ENCODE measurements around the gene NPAS2. TPM values are rescaled to one million over a fixed set of nuclear protein-coding genes. Genes with fewer than 3 reads are reported as not detected.

NPAS2 gene
- total and polyA plus RNA-seq, 2 of the 8 experiments (the other 6 are each of a cell fraction or from before 2014, with no cell fraction given) = 1.8 to 1.9 TPM

DNA sequence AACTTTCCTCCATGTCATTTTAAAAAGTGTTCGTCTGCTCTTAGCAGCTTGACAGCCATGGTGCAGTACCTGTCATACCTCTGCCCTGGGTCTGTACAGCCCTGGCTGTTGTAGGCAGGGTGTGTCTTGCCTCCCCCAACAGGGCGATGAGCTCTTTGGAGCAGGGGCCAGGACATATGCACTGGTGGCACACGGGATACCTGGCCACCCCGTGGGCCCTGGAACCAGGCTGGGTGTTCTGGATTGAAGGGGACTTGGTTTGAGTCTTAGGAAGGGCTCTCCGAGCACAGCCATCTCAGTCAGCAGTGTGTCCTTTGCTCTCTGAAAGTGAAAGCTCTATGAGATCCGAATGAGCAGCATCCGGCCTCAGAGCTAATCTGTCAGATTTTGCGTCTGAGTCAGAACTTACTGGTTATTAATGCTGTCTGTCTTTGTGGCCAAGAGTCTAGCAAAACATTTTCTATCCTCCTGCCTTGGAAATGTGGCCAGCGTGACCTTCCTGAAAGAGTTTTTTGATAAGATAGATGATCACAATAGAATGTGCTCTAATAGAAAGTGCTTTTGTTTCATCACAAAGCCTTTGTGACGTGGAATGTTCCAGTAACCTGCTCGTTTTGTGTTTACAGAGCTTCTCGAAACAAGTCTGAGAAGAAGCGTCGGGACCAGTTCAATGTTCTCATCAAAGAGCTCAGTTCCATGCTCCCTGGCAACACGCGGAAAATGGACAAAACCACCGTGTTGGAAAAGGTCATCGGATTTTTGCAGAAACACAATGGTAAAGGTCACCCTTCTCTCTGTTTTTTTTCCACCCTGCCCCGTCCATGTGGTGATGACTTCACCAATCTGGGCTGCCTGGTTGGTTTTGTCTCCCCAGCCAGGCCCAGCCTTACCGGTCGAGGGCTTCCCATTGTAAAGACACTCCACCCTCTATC lies 104.8 kb downstream of the NPAS2 start:
- Histone ChIP-seq H2AK5ac (ENCODE audit: low read depth, low read length) (no peak overlapping the region), H3K9me3 (ENCODE audit: insufficient read depth in 2 of 2, low read depth in 1 of 2, low read length in 1 of 2) (no peaks in the 10 kb centered on the region), H3K4me1 (replicated peaks in 1 of 4; ENCODE audit: control insufficient read depth in 3 of 4, insufficient read depth in 4 of 4, low read length in 3 of 4) (no peaks in the 10 kb centered on the region), H3K4me3 (ENCODE audit: extremely low read depth in 1 of 4, insufficient read depth in 2 of 4, low read depth in 3 of 4, low read length in 4 of 4) (no peak overlapping the region), H3K9ac (replicated peaks in 1 of 4; ENCODE audit: extremely low read depth in 1 of 4, low read depth in 3 of 4, low read length in 3 of 4) (no peak overlapping the region; a peak in 1 of 7 replicates), H3K14ac (ENCODE audit: insufficient read length) (no peak overlapping the region), H3K56ac (replicated peaks; ENCODE audit: insufficient read length, low read depth, low read length) (no peak overlapping the region), H3K23ac (ENCODE audit: insufficient read length) (no peak overlapping the region), H4K20me1 (replicated peaks in 1 of 2; ENCODE audit: control insufficient read depth in 1 of 2, insufficient read depth in 2 of 2, low read length in 2 of 2) (peaks cover 0 to 1% of the 10 kb centered on the region in 2 experiments), H2AFZ (ENCODE audit: low read length) (no peak overlapping the region), H2BK5ac (ENCODE audit: low read depth, low read length) (no peak overlapping the region), H3K79me1 (ENCODE audit: low read depth, low read length) (no peaks in the 10 kb centered on the region), H3K4me2 (ENCODE audit: insufficient read depth in 1 of 2, low read depth in 2 of 2, low read length in 2 of 2) (no peak overlapping the region), H2BK12ac (ENCODE audit: low read depth, low read length) (no peak overlapping the region), H2BK15ac (ENCODE audit: low read length) (no peak overlapping the region), H3K4ac (replicated peaks; ENCODE audit: insufficient read length, low read depth, low read length) (no peak overlapping the region), H3K18ac (ENCODE audit: extremely low read depth, low read length) (no peak overlapping the region), H3K27ac (ENCODE audit: low read depth, low read length) (no peak overlapping the region), H3K36me3 (ENCODE audit: control insufficient read depth in 2 of 4, insufficient read depth in 4 of 4, low read length in 3 of 4) (no peaks in the 10 kb centered on the region), H2BK20ac (ENCODE audit: low read length) (no peak overlapping the region), H3K23me2 (ENCODE audit: low read depth, low read length) (no peaks in the 10 kb centered on the region), H4K91ac (replicated peaks; ENCODE audit: insufficient read length, low read length) (no peak overlapping the region), H3K79me2 (ENCODE audit: control insufficient read depth in 1 of 2, insufficient read depth in 2 of 2, low read length in 2 of 2) (no peaks in the 10 kb centered on the region), H3K27me3 (replicated peaks in 1 of 4; ENCODE audit: control insufficient read depth in 3 of 4, extremely low read depth in 1 of 4, insufficient read depth in 3 of 4, low read length in 3 of 4) (no peaks in the 10 kb centered on the region), H4K5ac (ENCODE audit: insufficient read length, low read depth, low read length) (no peak overlapping the region), H4K8ac (ENCODE audit: extremely low read depth, insufficient read depth, low read length) (no peak overlapping the region), H2BK120ac (replicated peaks; ENCODE audit: low read depth, low read length) (no peak overlapping the region)
- no peak for TF ChIP-seq EP300 (IDR thresholded peaks at IDR 0.05; ENCODE audit: borderline replicate concordance in 1 of 2, low read depth in 2 of 2, low read length in 2 of 2)
- TF ChIP-seq ZNF274 (IDR thresholded peaks at IDR 0.05; ENCODE audit: borderline replicate concordance, extremely low read depth, low read length) = no peak
- TF ChIP-seq POLR2A (IDR thresholded peaks at IDR 0.05; ENCODE audit: control extremely low read depth in 1 of 2, low read depth in 2 of 2, low read length in 2 of 2) = no peak
- TF ChIP-seq E2F6 (IDR thresholded peaks at IDR 0.05) = no peak
- no peak for TF ChIP-seq MAFK (IDR thresholded peaks at IDR 0.05; ENCODE audit: low read depth, low read length)
- no peak for TF ChIP-seq CTBP2 (IDR thresholded peaks at IDR 0.05; ENCODE audit: borderline replicate concordance, insufficient read depth, insufficient read length, low read length)
- no peak for TF ChIP-seq SUZ12 (IDR thresholded peaks at IDR 0.05; ENCODE audit: low read length)
- TF ChIP-seq CHD1 (IDR thresholded peaks at IDR 0.05; ENCODE audit: low read depth, low read length) = no peak
- no peak for TF ChIP-seq RFX5 (IDR thresholded peaks at IDR 0.05; ENCODE audit: borderline replicate concordance, low read depth, low read length)
- TF ChIP-seq SP4 (IDR thresholded peaks at IDR 0.05; ENCODE audit: low read length) = no peak
- ChIA-PET CTCF (ENCODE audit: partially characterized antibody) (interaction anchor here (0.9 to 1.5 kb wide), 3 partner anchors 12 to 20 kb away, joined by 3 to 4 read pairs (median 3); no protein-coding TSS in a partner anchor), POLR2A (ENCODE audit: partially characterized antibody) (interaction anchor here (1.1 kb wide), 1 partner anchor 77 kb away, joined by 4 read pairs; the partner anchor contains the start of gene RPL31)
- WGBS, 2 experiments (ENCODE audit: extremely low coverage in 1 of 2, insufficient coverage in 1 of 2, insufficient read length in 1 of 2, insufficient replicate concordance in 2 of 2, low coverage in 1 of 2, low lambda C conversion rate in 2 of 2, missing lambda C conversion rate in 1 of 2) = 88% methylated on average over 21 of the region's 21 CpGs; no CpG with 5 or more reads in 1 of the 2 experiments
- DNase-seq (ENCODE audit: low read depth in 1 of 2, low spot score in 2 of 2) = no peak
- FAIRE-seq = no peak

All from H1 (cell line).